Measurements from ENCODE around the gene LRRC75A.
"Not testable (repeated sequence)": the region's sequence is repeated elsewhere in the genome, so short reads cannot be mapped to it uniquely, and the experiment has no call there.

Gene LRRC75A

DNA sequence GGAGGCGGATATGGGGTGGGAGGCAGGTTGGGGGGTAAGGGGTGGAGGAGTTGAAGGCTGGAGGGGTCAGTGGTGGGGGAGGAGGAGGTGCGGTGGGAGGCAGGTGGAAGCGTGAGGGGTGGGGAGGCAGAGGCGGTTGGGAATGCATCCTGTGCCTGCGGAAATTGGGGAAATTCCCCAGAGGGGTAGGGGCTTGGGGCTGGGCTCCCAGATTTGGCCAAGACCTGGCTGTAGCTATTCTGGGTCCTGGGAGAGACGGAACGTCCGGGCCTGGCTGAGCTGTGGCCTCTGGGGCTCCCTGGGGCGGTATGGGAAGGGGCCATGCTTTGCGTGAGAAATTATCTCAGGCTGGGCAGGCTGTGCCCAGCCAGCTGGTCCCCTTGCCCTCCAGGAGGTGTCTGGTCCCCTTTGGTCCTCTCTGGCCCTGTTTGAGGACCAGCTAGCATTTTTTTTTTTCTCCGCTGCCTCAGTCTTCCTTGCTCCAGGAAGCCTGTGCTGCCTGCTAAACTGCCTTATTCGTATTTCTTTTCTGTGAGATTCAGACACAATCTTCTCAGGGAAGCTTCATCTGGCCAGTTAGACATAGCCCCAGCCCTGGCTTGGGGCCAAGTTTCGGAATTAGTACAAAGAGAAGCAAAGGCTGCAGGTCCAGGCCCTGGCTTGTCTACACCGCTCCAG, 83.9 kb downstream of the LRRC75A start:
- TF ChIP-seq, protein P1, sequence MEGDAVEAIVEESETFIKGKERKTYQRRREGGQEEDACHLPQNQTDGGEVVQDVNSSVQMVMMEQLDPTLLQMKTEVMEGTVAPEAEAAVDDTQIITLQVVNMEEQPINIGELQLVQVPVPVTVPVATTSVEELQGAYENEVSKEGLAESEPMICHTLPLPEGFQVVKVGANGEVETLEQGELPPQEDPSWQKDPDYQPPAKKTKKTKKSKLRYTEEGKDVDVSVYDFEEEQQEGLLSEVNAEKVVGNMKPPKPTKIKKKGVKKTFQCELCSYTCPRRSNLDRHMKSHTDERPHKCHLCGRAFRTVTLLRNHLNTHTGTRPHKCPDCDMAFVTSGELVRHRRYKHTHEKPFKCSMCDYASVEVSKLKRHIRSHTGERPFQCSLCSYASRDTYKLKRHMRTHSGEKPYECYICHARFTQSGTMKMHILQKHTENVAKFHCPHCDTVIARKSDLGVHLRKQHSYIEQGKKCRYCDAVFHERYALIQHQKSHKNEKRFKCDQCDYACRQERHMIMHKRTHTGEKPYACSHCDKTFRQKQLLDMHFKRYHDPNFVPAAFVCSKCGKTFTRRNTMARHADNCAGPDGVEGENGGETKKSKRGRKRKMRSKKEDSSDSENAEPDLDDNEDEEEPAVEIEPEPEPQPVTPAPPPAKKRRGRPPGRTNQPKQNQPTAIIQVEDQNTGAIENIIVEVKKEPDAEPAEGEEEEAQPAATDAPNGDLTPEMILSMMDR (IDR thresholded peaks at IDR 0.05; ENCODE audit: insufficient read depth, low read length, missing control alignments), result no peak
- ChIA-PET POLR2A (interaction anchor here (0.7 to 1.9 kb wide), 3 partner anchors 11 to 57 kb away, joined by 3 to 8 read pairs (median 6); partner anchors contain the start of gene UBB), CTCF (interaction anchor here (1.0 to 2.2 kb wide), 6 partner anchors 9 to 114 kb away, joined by 3 to 9 read pairs (median 4); no protein-coding TSS in a partner anchor)

DNA sequence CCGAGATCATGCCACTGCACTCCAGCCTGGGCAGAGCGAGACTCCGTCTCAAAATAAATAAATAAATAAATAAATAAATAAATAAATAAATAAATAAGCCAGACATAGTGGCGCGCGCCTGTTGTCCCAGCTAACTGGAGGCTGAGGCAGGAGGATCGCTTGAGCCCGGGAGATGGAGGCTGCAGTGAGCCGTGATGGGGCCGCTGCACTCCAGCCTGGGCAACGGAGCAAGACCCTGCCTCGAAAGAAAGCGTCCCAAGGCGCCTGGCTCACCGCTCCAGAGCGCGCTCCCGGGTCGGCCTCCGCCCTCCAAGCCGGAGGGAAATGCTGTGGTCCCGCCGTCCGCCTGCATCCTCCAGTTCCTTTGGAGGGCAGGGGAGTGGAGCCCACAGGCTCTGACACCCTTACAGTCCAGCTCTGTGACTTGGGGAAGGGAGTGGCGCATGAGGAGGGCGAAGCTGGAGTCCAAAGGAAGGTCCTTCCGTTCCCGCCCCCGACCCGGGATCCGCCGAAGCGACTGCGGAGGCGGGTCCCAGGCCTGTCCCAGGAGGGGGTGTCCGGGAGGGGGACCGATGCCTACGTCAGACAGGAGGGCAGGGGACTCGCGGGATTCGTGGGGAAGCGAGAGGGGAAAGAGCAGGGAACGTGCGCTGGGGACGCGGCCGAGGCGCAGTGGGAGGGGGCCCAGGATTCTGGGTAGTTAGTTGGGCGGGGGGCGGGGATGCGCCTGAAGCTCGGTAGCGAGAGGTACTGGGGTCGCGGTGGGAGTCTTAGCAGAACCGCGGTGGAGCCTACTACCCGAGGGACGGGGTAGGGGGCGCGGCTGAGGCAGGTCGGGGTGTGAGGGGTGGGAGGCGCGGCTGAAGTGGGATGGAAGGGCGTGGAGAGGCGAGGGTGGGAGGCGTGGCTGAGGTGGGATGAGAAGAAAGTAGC, 85.0 kb downstream of the LRRC75A start:
- ChIA-PET POLR2A (interaction anchor here (0.5 to 1.9 kb wide), 3 partner anchors 12 to 61 kb away, joined by 3 to 6 read pairs (median 4); no protein-coding TSS in a partner anchor), CTCF (interaction anchor here (1.3 to 2.2 kb wide), 5 partner anchors 8 to 115 kb away, joined by 3 to 9 read pairs (median 5); partner anchors contain the start of gene TRPV2)
- DNase-seq (ENCODE audit: low read depth, low spot score), result no peak
- peak overlapping the region; percentile 59 for H3K4me3 ChIP-seq (ENCODE audit: low read depth, low read length)
- TF ChIP-seq, protein P1 (IDR thresholded peaks at IDR 0.05; ENCODE audit: insufficient read depth, low read length, missing control alignments), result no peak

More for the DNA sequence above, 83.9 kb downstream of the LRRC75A start:
- DNase-seq (ENCODE audit: low read depth, low spot score), result no peak
- H3K4me3 ChIP-seq (ENCODE audit: low read depth, low read length), result no peak overlapping the region

DNA sequence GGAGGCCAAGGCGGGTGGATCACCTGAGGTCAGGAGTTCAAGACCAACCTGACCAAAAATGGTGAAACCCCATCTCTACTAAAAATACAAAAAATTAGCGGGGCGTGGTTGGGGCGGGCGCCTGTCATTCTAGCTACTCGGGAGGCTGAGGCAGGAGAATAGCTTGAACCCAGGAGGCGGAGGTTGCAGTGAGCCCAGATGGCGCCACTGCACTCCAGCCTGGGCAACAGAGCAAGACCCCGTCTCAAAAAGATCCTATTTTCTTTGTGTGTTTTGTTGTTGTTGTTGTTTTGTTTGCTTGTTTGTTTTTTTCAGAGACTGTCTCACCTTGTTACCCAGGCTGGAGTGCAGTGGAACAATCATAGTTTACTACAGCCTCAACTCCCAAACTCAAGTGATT, 88.1 kb downstream of the LRRC75A start:
- POLR2A ChIA-PET, result interaction anchor here (1.3 kb wide), 1 partner anchor 23 kb away, joined by 6 read pairs; the partner anchor contains the start of gene UBB
- CTCF ChIA-PET, result interaction anchor here (1.6 kb wide), 1 partner anchor 118 kb away, joined by 4 read pairs; no protein-coding TSS in a partner anchor
- H3K4me3 ChIP-seq (ENCODE audit: low read depth, low read length); DNase-seq (ENCODE audit: low read depth, low spot score): not testable (repeated sequence)

DNA sequence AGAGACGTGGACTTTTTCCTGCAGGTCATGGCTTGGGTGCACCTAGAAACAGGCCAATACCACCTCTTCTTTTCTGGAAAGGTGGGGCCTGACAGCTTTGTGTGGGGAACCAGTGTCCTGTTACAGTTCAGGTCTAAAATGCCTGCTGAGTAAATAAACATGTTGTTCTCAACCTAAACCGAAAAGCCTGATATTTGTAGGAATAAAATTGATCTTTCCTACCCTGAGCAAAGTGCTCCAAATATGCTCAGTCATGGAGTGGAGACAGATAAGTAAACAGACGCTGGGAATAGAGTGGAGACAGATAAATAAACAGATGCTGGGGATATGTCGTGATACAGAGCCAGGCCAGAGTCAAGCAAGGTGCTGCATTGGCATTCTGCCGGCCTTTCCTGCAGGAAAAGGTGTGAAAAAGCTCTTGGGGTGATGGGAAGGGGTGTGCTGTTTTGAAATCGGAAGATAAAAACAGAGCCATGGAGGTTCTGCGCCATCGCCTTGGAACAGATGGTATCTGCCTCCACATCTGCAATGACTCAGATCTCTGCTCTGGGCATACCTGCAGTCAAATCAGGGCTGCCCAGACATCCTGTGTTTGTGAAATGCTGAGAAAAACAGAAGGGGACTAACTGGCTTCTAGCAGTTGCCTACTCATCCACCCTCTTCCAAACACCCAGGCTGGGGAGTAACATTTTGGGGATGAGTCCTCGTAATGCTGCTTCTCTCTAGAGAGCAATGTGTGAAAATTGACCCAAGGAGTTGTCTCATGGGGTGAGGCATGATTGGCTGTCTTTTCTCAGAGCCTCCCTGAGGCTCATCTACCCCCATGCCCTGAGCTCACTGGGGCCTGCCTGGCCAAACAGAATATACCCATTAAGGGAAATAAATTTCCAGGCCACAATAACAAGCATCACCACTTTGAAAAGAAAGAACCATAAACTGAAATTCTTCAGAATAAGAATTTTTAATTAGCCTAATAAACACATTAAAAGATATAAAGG, 93.4 kb downstream of the LRRC75A start:
- H3K4me3 ChIP-seq (ENCODE audit: low read depth, low read length), result no peak overlapping the region
- no peak for DNase-seq (ENCODE audit: low read depth, low spot score)
- TF ChIP-seq, protein P1 (IDR thresholded peaks at IDR 0.05; ENCODE audit: insufficient read depth, low read length, missing control alignments), result no peak
- ChIA-PET CTCF (no interaction called here), POLR2A (no interaction called here)

DNA sequence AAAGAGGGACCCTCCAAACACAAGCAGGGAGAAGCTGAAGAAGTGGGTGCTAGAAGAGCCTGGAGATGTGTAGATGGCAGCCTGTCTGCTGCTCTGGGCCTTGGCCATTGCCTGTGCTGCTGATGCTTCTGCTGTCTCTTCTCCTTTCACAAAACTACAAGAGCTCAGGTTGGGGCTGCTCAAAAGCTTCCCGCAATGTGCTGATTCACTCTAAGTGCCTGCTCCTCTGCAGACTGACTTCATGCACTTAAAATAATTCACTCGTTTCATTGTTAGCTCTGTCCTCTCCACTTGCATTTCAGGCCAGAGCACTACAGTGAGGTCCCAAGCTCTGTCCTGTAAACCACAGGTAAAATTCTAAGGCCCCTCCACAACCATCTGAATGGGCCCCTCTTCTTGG, 95.3 kb downstream of the LRRC75A start:
- not testable (repeated sequence) for H3K4me3 ChIP-seq (ENCODE audit: low read depth, low read length); DNase-seq (ENCODE audit: low read depth, low spot score)
- ChIA-PET CTCF (interaction anchor here (1.1 kb wide), 1 partner anchor 11 kb away, joined by 3 read pairs; no protein-coding TSS in a partner anchor), POLR2A (interaction anchor here (0.6 kb wide), 1 partner anchor 22 kb away, joined by 3 read pairs; no protein-coding TSS in a partner anchor)

DNA sequence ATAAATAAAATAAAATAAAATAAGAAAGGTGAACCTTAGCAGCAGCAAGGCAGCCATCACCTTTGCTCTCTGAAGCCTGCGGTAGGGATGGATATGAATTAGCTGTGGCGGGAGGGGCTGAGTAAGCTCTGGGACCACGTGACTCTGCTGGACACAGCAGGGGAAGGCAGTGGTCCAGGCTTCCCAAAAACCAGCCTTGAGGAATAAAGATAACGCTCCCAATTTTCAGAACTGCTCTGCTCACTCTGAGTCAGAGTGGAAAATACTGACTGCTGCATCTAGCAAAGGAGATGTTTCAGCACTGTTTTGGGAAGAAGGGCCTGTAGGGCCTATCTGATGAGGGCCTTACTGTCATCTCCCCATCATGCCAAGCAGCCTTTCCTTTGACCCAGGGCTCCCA, 96.1 kb downstream of the LRRC75A start:
- POLR2A ChIA-PET; DNase-seq (ENCODE audit: low read depth, low spot score); H3K4me3 ChIP-seq (ENCODE audit: low read depth, low read length); CTCF ChIA-PET: not testable (repeated sequence)

DNA sequence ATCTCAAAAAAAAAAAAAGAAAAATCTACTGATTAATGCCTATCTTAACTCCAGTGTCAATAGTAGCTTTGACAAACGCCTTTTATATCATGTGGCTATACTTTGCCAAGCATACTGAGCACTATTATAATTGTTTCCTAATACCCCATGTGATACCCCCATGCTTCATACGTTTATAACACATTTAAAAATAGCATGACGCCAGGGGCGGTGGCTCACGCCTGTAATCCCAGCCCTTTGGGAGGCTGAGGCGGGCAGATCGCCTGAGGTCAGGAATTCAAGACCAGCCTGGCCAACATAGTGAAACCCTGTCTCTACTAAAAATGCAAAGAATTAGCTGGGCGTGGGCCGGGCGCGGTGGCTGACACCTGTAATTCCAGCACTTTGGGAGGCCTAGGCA, 99.5 kb downstream of the LRRC75A start:
- H3K4me3 ChIP-seq (ENCODE audit: low read depth, low read length); DNase-seq (ENCODE audit: low read depth, low spot score): not testable (repeated sequence)
- ChIA-PET POLR2A (interaction anchor here (1.7 kb wide), 1 partner anchor 11 kb away, joined by 5 read pairs; the partner anchor contains the start of gene UBB), CTCF (interaction anchor here (1.0 kb wide), 1 partner anchor 11 kb away, joined by 3 read pairs; no protein-coding TSS in a partner anchor)
